Measurements from ENCODE around the gene AGAP1.
A peak's percentile ranks its signal among the peaks of the same experiment; 100 is the strongest.
"Not testable (repeated sequence)": the region's sequence is repeated elsewhere in the genome, so short reads cannot be mapped to it uniquely, and the experiment has no call there.

AGAP1 gene

GRCh38 chr2:235747786-235748091, 253.9 kb downstream of the AGAP1 start:
- no peak for DNase-seq

DNA sequence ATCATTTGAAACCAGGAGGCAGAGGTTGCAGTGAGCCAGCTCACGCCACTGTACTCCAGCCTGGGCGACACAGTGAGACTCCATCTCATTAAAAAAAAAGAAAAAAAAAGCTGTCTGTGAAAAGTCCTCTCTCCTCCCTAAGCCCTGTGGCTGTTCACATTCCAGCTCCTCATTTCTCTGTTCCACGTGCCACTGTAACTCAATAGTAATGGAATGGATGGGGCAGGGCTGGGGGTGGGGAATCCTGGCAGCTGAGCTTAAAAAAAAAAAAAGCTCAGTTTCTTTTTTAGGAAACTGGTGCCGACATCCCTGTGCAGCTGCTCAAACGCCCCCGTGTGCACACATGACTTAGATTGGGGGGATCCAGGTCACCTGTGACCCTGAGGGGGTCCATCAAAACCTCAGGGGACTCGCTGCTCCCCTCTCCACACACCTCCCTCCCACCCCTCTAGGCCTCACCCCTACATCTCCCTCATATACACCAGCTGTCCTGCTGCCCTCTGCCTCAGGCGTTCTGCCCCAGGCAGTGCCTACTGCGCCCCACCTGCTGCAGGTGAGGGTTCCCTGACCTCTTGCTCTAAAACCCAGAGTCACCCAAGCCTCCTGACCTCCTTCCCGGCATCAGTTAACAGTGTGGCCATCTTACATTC, 255.4 kb downstream of the AGAP1 start:
- DNase-seq, result no peak

- DNase-seq, result no peak
Observed at GRCh38 chr2:235749771-235750160, 255.9 kb downstream of the AGAP1 start.

DNA sequence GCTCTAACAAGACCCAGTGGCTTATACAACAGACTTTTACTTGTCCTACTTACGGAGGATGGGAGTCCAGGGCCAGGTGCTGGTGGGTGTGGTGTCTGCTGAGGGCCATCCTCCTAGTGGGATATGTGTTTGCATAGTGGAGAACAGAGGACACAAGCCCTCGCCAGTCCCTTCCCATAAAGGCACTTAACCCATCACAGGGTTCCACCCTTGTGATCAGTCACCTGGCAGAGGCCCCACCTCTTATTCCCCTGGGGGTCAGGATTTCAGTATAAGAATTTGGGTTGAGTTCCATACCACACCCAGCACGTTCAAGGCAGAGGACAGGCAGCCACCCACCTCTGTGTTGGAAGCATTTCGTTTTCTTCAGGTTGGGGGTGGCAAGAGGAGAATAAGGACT, 259.0 kb downstream of the AGAP1 start:
- DNase-seq, result no peak

DNA sequence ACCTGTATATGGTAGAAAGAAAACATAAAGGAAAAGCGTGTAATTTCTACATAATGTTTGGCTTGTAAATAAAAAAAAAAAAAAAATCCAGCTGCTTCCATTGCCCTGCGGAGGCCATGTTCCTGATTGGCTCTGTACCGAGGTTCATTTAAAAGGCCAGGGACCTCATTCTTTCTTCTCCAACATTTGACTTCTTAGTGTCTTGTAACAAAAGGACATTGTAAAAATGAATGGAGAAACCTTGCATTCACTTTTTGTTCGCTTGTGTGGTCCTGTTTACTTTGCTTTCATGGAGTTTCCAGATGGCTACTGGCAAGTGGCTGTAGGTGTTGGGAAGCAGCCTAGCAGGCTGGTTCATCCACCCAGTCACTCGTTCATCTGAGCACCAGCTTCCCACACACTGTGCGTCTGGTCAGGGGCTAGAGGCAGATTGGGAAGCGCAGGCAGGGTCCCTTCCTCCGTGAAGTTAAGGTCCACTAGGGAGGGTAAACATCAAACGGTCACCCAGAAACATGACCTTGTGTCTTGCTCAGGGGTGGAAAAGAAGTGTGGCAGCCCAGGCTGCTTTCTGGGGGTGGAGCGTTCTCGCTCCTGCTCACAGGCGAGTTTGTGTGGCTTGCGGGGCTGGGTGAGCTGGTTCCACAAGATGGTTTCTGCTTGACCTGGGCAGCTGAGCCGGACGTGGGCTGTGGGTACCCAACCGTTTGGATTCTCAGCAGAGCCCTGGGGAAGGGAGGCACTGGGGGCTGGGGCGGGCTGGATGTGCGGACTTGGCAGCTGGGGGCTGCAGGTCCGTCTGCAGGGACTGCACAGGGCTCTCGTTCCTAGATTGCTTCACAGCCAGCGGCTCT, 260.7 kb downstream of the AGAP1 start:
- DNase-seq, result no peak

DNA sequence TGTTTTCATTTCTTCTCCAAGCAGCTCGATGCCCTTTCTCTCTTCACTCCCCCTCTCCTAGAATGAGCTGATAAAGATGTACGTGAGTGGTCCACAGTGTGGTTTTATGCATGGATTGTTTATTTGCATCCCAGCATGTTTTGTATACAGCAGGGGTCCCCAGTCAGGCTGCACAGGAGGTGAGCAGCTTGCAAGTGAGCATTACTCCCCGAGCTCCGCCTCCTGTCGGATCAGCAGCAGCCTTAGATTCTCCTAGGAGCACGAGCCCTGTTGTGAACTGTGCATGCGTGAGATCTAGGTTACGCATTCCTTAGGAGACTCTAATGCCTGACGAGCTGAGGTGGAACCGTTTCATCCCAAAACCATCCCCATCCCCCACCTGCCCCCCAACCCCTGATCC, 262.6 kb downstream of the AGAP1 start:
- no peak for DNase-seq

DNA sequence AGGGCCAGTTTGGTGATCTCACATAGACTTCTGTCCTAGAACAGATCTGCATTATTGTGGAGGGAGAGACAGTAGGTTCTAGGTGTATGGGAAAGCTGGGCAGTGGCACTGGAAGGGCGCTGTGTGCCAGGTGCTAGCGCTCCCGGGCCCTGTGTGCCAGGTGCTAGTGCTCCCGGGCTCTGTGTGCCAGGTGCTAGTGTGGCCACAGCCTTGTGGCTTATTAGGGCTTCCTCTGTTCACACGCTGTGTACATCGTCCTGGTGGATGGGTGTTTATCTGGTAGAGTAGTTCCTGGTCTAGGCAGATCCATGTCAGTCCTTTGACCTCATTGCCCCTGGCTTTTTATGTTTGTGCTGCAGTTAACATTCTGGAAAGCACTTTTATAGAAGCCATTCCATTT, 263.4 kb downstream of the AGAP1 start:
- DNase-seq, result no peak

DNA sequence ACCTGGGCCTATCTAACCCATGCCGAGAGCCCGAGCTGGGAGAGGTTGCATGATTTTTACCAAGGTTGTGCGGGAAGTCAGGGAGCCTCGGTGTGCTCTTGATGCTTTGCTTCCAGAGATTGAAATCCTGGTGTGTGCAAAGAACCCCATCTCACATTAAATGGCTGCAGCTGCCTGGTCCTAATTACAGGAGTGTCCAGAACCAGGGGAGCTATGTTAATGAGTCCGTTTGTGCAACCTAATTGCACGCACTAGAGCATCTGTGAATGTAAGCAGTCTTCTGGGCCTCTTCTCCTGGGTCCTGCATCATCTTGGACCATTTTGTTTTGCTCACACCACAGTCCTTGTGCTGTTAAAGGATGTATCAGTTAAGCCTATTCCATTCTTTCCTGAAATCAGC, 263.8 kb downstream of the AGAP1 start:
- DNase-seq, result no peak

DNA sequence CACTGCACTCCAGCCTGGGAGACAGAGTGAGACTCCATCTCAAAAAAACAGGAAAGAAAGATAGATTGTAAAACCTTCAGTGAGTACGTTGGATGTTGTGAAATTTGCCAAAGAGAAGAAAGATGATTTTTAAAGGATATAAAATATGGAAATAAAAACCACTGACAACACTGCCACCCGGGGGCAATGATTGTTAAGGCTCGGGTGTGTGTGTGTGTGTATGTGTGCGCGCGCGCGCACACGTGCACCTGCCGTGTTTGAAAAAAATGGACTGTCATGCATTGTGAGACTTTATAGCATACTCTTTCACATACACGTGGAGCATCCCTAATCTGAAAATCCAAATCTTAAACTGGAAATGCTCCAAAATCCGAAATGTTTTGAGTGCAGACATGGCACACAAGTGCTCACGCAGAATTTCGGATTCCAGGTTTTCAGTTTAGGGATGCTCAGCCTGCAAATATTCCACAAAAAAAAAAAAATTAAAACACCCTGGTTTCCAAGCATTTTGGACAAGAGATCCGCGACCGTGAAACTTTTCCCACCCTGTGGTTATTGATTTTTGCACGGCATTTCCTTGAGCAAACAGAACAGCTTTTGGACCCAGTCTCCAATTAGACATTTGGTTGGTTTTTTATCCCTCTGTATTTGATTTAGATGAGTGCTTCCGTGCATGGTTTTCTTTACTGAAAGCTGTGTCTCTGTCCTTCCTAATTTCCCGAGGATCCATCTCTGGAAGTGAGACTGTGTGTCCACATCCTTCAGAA, 269.2 kb downstream of the AGAP1 start:
- no peak for DNase-seq

DNA sequence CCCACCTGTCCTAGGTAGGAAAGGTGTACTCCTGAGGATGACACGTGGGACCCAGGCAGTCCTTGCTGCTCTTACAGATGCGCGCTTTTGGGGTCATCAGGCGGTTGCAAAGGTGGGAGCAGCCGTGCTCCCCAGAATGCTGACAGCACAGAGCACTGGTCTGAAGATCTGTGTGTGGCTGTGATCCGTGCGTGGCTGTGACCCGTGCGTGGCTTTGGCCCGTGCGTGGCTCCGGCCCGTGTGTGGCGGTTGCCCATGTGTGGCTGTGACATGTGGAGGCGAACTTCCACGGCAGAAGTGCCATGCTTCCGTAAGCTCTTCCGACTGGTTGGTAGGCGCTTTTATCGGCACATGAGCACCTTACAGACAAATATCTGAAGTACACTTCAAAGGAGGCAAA, 270.0 kb downstream of the AGAP1 start:
- DNase-seq, result no peak

GRCh38 chr2:235764478-235764877, 270.6 kb downstream of the AGAP1 start:
- not testable (repeated sequence) for DNase-seq

GRCh38 chr2:235765181-235765820, 271.5 kb downstream of the AGAP1 start:
- no peak for DNase-seq

DNA sequence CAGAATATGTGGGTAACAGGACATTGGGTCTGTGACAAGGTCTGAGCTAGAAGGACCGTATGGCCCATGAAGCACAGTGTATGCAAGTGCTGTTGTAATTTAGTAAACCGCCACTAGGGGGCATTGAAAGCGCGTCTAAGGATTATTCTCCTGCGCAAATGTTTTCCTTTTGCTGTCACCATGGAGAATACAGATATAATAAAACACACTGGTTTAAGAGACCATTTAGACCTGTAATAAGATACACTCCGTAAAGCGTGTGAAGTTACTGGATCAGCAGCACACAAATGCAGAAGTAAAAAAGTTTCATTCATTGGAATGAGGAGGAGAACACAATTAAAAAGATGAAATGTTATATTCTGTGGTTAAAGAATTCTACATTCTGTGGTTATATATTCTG, 272.4 kb downstream of the AGAP1 start:
- DNase-seq, result peak; percentile 28

- no peak for DNase-seq
Observed at GRCh38 chr2:235768606-235769005, 274.8 kb downstream of the AGAP1 start.

- no peak for DNase-seq
Observed at GRCh38 chr2:235769046-235769445, 275.2 kb downstream of the AGAP1 start.

DNA sequence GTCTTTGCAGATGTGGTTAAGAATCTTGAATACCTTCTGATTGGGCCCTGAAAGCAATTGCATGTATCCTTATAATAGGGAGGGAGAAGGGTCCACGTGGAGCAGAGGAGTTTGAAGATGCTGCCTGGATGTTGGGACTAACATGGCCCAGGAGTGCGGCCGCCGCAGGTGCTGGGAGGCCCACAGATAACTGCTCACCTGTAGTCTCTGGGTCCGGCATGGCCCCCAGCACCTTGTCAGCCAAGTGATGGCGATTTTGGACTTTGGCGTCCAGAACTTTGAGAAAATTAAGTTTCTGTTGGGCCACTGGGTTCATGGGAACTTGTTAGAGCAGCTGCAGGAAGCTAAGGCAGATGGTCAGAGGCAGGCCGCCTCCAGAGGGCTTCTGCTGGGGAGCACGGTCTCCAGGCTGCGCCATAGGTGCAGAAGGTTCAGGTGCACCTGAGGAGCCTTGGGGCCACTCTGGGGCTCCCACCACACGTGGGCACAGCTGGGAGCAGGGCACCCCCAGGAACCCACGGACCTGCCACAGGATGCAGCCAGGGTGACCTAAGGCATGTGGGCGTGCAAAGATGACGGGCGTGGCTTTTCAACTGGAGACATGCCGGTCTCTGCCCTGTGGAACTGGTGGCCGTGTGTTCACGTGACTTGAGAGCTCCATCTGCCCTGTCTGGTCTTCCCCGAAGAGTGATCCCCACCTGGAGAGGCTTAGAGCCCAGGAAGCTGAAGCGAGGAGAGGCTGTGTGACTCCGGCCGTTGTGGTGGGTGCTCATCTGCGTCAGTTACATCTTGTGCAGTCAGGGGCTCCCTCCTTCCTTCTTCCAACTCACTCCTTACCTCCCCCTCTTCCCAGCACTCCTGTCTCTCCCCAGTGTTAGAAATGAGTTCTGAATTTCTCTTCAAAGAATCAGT, 277.3 kb downstream of the AGAP1 start:
- DNase-seq, result no peak

- DNase-seq, result no peak
Observed at GRCh38 chr2:235773188-235773928, 279.5 kb downstream of the AGAP1 start.

- no peak for DNase-seq
Observed at GRCh38 chr2:235774153-235774870, 280.5 kb downstream of the AGAP1 start.

DNA sequence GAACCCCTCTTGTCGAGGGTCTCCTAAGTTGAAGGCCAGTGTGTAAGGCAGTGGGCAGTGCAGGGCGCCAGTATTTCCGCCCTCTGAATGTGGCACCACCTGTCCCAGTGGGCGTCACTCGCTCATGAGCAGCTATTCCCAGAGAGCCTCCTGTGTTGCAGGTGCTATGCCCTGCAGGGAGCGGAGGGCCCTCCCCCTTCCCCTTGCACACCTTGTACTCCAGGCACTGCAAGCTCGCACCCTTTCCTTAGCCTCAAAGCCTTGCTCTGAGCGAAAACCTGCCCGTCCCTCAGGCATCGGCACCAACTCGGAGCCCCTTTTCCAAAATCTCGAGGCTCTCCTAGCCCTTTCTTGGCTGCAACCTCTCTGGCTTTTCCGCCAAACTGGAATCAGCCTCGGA, 282.7 kb downstream of the AGAP1 start:
- DNase-seq, result no peak

GRCh38 chr2:235779444-235779896, 285.6 kb downstream of the AGAP1 start:
- DNase-seq, result peak; percentile 23

DNA sequence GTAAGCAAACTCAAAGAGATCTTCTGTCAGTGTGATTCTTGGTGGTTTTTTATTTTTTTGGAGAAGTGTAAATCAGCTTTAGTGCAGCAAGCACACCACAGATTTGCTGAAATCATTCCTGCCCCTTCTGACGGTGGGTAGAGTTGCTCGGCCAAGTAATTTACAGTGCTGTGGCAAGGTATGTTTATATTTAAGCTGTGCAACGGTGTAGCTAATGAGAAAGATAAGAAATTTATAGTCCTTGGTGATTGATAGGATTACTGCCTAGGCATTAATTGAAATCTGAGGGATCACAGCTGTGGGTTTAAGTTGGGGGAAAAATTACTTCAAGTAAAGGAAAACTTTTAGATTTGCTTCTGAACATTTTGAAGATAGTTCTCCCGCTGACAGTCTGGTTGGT, 286.6 kb downstream of the AGAP1 start:
- DNase-seq, result no peak

Data from central memory CD4-positive, alpha-beta T cell (primary cell).